Fibroblast of mammary gland (primary cell): Measurements from ENCODE around the gene UBE2N.
"Not testable (repeated sequence)": the region's sequence is repeated elsewhere in the genome, so short reads cannot be mapped to it uniquely, and the experiment has no call there.

Source experiments
- DNase-seq: peaks from one replicate; pipeline ENCODE4 v3.0.0-alpha.2; 2010; ENCODE audit warnings: low read depth
- H3K4me3 ChIP-seq: 2 replicates; pipeline ENCODE4 v1.5.1; 2011; ENCODE audit warnings: low read depth, mild to moderate bottlenecking, low read length, moderate library complexity; ENCODE audit not compliant: control insufficient read depth
- TF ChIP-seq, protein P1 (sequence below): conservative IDR thresholded peaks from 2 replicates; pipeline ENCODE4 v1.5.1; 2011; ENCODE audit warnings: low read depth, low read length, inconsistent platforms; ENCODE audit not compliant: control insufficient read depth, insufficient read depth

UBE2N gene

DNA sequence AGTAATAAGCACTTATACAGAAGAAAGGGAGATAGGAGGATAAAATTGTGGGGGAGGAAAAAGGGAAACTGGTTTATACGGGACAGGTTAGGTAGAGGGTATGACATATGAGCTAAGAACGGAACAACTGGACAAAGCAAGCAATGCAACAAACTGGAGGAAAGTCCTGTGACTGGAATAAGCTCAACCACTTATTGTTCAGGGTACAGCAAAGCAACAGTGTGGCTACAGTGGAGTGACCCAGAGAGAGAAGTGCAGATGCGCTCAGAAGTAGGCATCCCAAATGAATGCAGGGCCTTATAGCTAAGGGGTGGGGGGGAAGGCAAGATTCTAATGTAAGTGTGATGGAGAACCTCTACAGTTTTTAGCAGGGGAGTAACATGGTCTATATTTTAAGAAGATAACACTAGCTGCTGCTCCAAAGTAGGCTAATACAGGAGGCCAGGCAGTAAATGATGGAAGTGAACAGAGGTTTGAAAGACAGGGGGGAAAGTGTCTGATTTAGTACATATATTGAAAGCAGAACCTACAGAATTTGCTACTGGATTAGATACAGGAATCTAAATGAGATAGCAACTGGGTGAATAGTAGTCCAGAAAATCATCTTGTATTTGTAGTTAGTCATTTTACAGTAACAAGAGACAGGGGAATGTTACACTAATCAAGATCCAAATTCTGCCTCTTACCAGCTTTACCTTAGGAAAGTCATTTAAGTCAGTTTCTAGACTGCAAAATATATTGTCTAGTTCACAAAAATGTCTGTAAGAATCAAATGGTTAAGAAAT is 3.3 kb downstream of the UBE2N start:
- H3K4me3 ChIP-seq, result no peak overlapping the region
- peak; percentile 45 for DNase-seq
- TF ChIP-seq, protein P1, sequence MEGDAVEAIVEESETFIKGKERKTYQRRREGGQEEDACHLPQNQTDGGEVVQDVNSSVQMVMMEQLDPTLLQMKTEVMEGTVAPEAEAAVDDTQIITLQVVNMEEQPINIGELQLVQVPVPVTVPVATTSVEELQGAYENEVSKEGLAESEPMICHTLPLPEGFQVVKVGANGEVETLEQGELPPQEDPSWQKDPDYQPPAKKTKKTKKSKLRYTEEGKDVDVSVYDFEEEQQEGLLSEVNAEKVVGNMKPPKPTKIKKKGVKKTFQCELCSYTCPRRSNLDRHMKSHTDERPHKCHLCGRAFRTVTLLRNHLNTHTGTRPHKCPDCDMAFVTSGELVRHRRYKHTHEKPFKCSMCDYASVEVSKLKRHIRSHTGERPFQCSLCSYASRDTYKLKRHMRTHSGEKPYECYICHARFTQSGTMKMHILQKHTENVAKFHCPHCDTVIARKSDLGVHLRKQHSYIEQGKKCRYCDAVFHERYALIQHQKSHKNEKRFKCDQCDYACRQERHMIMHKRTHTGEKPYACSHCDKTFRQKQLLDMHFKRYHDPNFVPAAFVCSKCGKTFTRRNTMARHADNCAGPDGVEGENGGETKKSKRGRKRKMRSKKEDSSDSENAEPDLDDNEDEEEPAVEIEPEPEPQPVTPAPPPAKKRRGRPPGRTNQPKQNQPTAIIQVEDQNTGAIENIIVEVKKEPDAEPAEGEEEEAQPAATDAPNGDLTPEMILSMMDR, result no peak

DNA sequence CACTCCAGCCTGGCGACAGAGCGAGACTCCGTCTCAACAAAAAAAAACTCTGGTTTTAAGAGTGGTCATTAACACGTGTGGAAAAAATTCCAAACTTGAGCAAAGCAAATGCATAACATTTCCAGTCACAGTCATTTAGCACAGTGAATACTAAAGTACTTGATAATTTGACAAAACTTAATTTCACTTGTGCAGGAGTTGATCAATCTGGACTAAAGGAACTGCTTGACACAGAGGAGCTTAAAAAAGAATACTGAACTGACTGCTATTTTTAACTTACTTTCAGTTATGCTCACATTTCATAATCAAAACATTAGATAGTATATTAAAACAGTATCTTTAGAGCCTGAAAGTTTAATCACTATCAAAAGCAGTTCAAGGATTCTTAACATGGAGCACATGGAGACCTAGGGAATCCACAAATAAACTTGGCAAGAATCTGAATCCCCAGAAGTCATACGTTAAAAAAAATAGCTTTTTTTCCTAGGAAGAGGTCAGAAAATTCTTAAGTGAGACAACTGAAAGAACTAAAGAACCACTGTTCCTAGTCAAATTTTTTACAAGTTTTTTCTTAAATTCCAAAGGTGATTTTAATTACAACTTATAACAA is 7.4 kb downstream of the UBE2N start:
- TF ChIP-seq, protein P1, result no peak
- DNase-seq, result peak; percentile 14
- no peak overlapping the region for H3K4me3 ChIP-seq

DNA sequence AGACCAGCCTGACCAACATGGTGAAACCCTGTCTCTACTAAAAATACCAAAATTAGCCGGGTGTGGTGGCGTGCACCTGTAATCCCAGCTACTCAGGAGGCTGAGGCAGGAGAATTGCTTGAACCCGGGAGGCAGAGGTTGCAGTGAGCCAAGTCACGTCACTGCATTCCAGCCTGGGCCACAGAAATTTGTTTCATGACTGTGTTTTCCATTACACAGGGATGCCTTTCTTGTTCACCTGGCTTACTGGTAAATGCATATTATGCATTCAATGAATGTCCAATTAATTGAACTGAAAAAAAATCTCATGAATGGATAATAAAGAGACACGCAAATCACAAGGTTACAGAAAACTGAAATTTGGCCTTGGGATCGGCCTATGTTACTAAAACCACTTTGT is 9.7 kb downstream of the UBE2N start:
- not testable (repeated sequence) for H3K4me3 ChIP-seq, DNase-seq

DNA sequence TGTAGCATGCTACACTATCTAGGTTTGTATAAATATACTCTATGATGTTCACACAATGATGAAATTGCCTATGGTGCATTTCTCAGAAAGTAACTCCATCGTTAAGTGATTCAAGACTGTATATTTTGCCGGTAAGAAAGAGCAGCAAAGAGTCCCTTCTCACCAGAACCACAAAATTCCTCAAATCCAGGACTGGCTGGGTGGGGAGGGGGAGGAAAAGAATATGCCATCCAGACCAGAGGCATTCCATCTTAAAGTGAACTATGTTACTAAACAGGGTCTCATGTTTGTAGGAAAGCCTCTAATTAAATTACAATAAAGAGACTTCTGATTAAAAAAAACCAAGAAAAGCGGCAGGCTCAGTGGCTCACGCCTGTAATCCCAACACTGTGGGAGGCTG is 11.5 kb downstream of the UBE2N start:
- DNase-seq, result no peak
- H3K4me3 ChIP-seq, result no peak overlapping the region
- TF ChIP-seq, protein P1, result no peak

DNA sequence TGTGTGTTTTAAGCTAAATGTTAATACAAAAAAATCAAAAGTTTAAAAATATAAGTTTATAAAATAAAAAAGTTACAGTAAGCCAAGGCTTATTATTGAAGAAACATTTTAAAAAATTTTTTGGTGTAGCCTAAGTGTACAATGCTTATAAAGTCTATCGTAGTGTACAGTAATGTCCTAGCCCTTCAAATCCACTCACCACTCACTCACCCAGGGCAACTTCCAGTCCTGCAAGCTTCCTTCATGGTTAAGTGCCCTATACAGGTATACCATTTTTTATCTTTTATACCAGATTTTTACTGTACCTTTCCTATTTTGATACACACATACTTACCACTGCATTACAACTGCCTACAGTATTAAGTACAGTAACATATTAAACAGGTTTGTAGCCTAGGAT is 11.9 kb downstream of the UBE2N start:
- no peak for DNase-seq
- TF ChIP-seq, protein P1, result no peak

DNA sequence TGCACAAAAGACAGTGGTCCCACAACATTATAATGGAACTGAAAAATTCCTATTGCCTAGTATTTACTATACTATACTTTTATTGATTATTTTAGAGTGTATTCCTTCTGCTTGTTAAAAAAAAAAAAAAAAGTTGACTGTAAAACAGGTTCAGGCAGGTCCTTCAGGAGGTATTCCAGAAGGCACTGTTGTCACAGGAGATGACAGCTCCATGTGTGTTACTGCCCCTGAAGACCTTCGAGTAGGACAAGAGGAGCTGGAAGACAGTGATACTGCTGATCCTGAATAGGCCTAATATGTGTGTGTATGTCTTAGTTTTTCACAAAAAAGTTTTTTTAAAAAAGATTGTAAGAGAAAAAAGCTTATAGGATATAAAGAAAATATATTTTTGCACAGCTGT is 12.3 kb downstream of the UBE2N start:
- DNase-seq, result no peak
- H3K4me3 ChIP-seq, result no peak overlapping the region
- TF ChIP-seq, protein P1, result no peak

More for the DNA sequence above, 11.9 kb downstream of the UBE2N start:
- no peak overlapping the region for H3K4me3 ChIP-seq

DNA sequence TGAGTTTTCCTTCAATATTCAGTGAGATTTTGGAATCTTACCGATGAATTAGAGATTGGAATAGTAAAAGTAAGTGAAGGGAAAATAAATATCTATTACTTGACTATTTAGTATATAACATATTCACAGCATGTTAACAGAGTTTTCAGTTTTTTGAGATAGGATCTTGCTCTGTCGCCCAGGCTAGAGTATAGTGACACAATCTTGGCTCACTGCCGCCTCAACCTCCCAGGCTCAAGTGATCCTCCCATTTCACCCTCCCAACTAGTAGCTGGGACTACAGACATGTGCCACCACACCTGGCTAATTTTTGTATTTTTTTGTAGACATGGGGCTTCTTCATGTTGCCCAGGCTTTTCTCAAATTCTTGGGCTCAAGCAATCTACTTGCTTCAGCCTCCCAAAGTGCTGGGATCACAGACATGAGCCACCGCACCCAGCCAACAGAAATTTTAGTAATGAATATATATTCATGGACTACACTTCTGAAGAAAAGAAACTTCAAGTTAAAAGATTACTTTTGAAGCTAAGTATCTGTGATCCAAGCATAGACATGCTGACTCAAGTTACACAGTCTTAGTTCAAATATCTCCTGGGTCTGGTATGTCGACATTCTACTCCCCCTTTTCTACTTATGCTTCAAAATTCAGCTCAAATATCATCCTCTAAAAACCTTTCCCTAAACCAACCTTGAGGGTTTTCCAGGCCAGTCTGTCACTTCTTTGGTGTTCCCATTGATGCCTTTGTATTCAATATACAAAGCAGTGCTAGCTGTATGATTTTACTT is 13.8 kb downstream of the UBE2N start:
- no peak overlapping the region for H3K4me3 ChIP-seq
- DNase-seq, result peak; percentile 68
- TF ChIP-seq, protein P1, result no peak
